ENCODE measurements around the gene AMDHD1. TPM values are rescaled to one million over a fixed set of nuclear protein-coding genes. Genes with fewer than 3 reads are reported as not detected.
"Not testable (repeated sequence)": the region's sequence is repeated elsewhere in the genome, so short reads cannot be mapped to it uniquely, and the experiment has no call there.

The AMDHD1 gene
- total RNA-seq, 1 donor from 2014 or later, result 0.21 TPM

- no peaks in the 10 kb centered on the region for H3K4me1 Mint-ChIP-seq
- intact Hi-C loops (cut with micrococcal nuclease), result loop anchor here (10.0 kb wide), 1 partner anchor 265 kb away; no protein-coding TSS in a partner anchor
- no peaks in the 10 kb centered on the region for H3K36me3 Mint-ChIP-seq (ENCODE audit: low read depth)
- peaks cover 32% of the 10 kb centered on the region for H3K27me3 Mint-ChIP-seq
- H3K9me3 Mint-ChIP-seq, result no peaks in the 10 kb centered on the region
- no peak overlapping the region for H3K27ac Mint-ChIP-seq
- DNase-seq, result no peak
- no peak overlapping the region for H3K4me3 Mint-ChIP-seq
Measured at GRCh38 chr12:95949477-95950206, 6.5 kb downstream of the AMDHD1 start.

GRCh38 chr12:95951515-95951914 is 8.4 kb downstream of the AMDHD1 start:
- Mint-ChIP-seq H3K36me3 (ENCODE audit: low read depth) (no peaks in the 10 kb centered on the region), H3K4me3 (no peak overlapping the region), H3K27me3 (peaks cover 26% of the 10 kb centered on the region), H3K27ac (no peak overlapping the region), H3K9me3 (no peaks in the 10 kb centered on the region), H3K4me1 (no peaks in the 10 kb centered on the region)
- intact Hi-C loops (cut with micrococcal nuclease), result no loop called here
- no peak for DNase-seq

- no peak overlapping the region for H3K4me3 Mint-ChIP-seq
- H3K36me3 Mint-ChIP-seq (ENCODE audit: low read depth), result no peaks in the 10 kb centered on the region
- no peaks in the 10 kb centered on the region for H3K9me3 Mint-ChIP-seq
- H3K4me1 Mint-ChIP-seq, result no peaks in the 10 kb centered on the region
- peaks cover 26% of the 10 kb centered on the region for H3K27me3 Mint-ChIP-seq
- intact Hi-C loops (cut with micrococcal nuclease), result no loop called here
- no peak overlapping the region for H3K27ac Mint-ChIP-seq
- no peak for DNase-seq
Measured at GRCh38 chr12:95953000-95953399, 9.9 kb downstream of the AMDHD1 start.

- Mint-ChIP-seq H3K4me3 (no peak overlapping the region), H3K27me3 (peaks cover 20% of the 10 kb centered on the region), H3K36me3 (ENCODE audit: low read depth) (no peaks in the 10 kb centered on the region), H3K4me1 (no peaks in the 10 kb centered on the region), H3K9me3 (no peaks in the 10 kb centered on the region), H3K27ac (no peak overlapping the region)
- intact Hi-C loops (cut with micrococcal nuclease), result no loop called here
- DNase-seq, result no peak
Measured at GRCh38 chr12:95955549-95956159, 12.5 kb downstream of the AMDHD1 start.

GRCh38 chr12:95956557-95957145 is 13.5 kb downstream of the AMDHD1 start:
- H3K36me3 Mint-ChIP-seq (ENCODE audit: low read depth), result no peaks in the 10 kb centered on the region
- H3K9me3 Mint-ChIP-seq, result no peaks in the 10 kb centered on the region

GRCh38 chr12:95959107-95959506 is 16.0 kb downstream of the AMDHD1 start:
- DNase-seq, result no peak
- intact Hi-C loops (cut with micrococcal nuclease), result no loop called here
- Mint-ChIP-seq H3K27me3 (peaks cover under 1% of the 10 kb centered on the region), H3K27ac (no peak overlapping the region), H3K4me3 (no peak overlapping the region), H3K9me3 (no peaks in the 10 kb centered on the region), H3K4me1 (no peaks in the 10 kb centered on the region), H3K36me3 (ENCODE audit: low read depth) (no peaks in the 10 kb centered on the region)

More at GRCh38 chr12:95956557-95957145, 13.5 kb downstream of the AMDHD1 start:
- Mint-ChIP-seq H3K27me3 (peaks cover 12% of the 10 kb centered on the region), H3K4me1 (no peaks in the 10 kb centered on the region), H3K27ac (no peak overlapping the region), H3K4me3 (no peak overlapping the region)
- no peak for DNase-seq
- intact Hi-C loops (cut with micrococcal nuclease), result no loop called here

- DNase-seq, result no peak
- no peak overlapping the region for H3K27ac Mint-ChIP-seq
- no peaks in the 10 kb centered on the region for H3K36me3 Mint-ChIP-seq (ENCODE audit: low read depth)
- H3K4me1 Mint-ChIP-seq, result no peaks in the 10 kb centered on the region
- H3K4me3 Mint-ChIP-seq, result no peak overlapping the region
- H3K27me3 Mint-ChIP-seq, result no peaks in the 10 kb centered on the region
- H3K9me3 Mint-ChIP-seq, result no peaks in the 10 kb centered on the region
- intact Hi-C loops (cut with micrococcal nuclease), result no loop called here
Measured at GRCh38 chr12:95960241-95960640, 17.1 kb downstream of the AMDHD1 start.

- intact Hi-C loops (cut with micrococcal nuclease), result no loop called here
- Mint-ChIP-seq H3K4me3 (no peak overlapping the region), H3K9me3 (no peaks in the 10 kb centered on the region), H3K27me3 (no peaks in the 10 kb centered on the region), H3K27ac (no peak overlapping the region), H3K4me1 (no peaks in the 10 kb centered on the region), H3K36me3 (ENCODE audit: low read depth) (no peaks in the 10 kb centered on the region)
- DNase-seq, result no peak
Measured at GRCh38 chr12:95962222-95962621, 19.1 kb downstream of the AMDHD1 start.

GRCh38 chr12:95963096-95963495 is 20.0 kb downstream of the AMDHD1 start:
- Mint-ChIP-seq H3K36me3 (ENCODE audit: low read depth) (no peaks in the 10 kb centered on the region), H3K4me3 (no peak overlapping the region)
- no peak for DNase-seq

GRCh38 chr12:95966287-95966870 is 23.2 kb downstream of the AMDHD1 start:
- Mint-ChIP-seq H3K9me3 (no peaks in the 10 kb centered on the region), H3K27me3 (no peaks in the 10 kb centered on the region), H3K36me3 (ENCODE audit: low read depth) (no peaks in the 10 kb centered on the region), H3K4me3 (no peak overlapping the region), H3K4me1 (no peaks in the 10 kb centered on the region), H3K27ac (no peak overlapping the region)
- intact Hi-C loops (cut with micrococcal nuclease), result no loop called here
- no peak for DNase-seq

More at GRCh38 chr12:95963096-95963495, 20.0 kb downstream of the AMDHD1 start:
- intact Hi-C loops (cut with micrococcal nuclease), result no loop called here
- no peaks in the 10 kb centered on the region for H3K4me1 Mint-ChIP-seq
- H3K27me3 Mint-ChIP-seq, result no peaks in the 10 kb centered on the region
- no peaks in the 10 kb centered on the region for H3K9me3 Mint-ChIP-seq
- no peak overlapping the region for H3K27ac Mint-ChIP-seq

GRCh38 chr12:95967301-95967700 is 24.2 kb downstream of the AMDHD1 start:
- Mint-ChIP-seq H3K9me3 (no peaks in the 10 kb centered on the region), H3K27ac (no peak overlapping the region), H3K36me3 (ENCODE audit: low read depth) (no peaks in the 10 kb centered on the region), H3K4me3 (no peak overlapping the region), H3K4me1 (no peaks in the 10 kb centered on the region), H3K27me3 (no peaks in the 10 kb centered on the region)
- intact Hi-C loops (cut with micrococcal nuclease), result no loop called here
- no peak for DNase-seq

GRCh38 chr12:95969116-95969515 is 26.0 kb downstream of the AMDHD1 start:
- H3K4me1 Mint-ChIP-seq; DNase-seq; H3K4me3 Mint-ChIP-seq; H3K27me3 Mint-ChIP-seq; H3K27ac Mint-ChIP-seq; H3K9me3 Mint-ChIP-seq; H3K36me3 Mint-ChIP-seq (ENCODE audit: low read depth); intact Hi-C loops (cut with micrococcal nuclease): not testable (repeated sequence)

GRCh38 chr12:95970905-95971304 is 27.8 kb downstream of the AMDHD1 start:
- Mint-ChIP-seq H3K9me3 (no peaks in the 10 kb centered on the region), H3K36me3 (ENCODE audit: low read depth) (no peaks in the 10 kb centered on the region), H3K27me3 (no peaks in the 10 kb centered on the region), H3K27ac (no peak overlapping the region), H3K4me1 (no peaks in the 10 kb centered on the region), H3K4me3 (no peak overlapping the region)
- no peak for DNase-seq
- intact Hi-C loops (cut with micrococcal nuclease), result no loop called here

GRCh38 chr12:95972832-95973456 is 29.8 kb downstream of the AMDHD1 start:
- Mint-ChIP-seq H3K36me3 (ENCODE audit: low read depth) (no peaks in the 10 kb centered on the region), H3K4me3 (no peak overlapping the region), H3K27me3 (peaks cover under 1% of the 10 kb centered on the region), H3K9me3 (no peaks in the 10 kb centered on the region), H3K4me1 (no peaks in the 10 kb centered on the region), H3K27ac (no peak overlapping the region)
- DNase-seq, result no peak
- intact Hi-C loops (cut with micrococcal nuclease), result no loop called here

All from activated CD4-positive, alpha-beta T cell treated with anti-CD3 and anti-CD28 coated beads, Interleukin-2, amount 10 ng/mL, durations not matched to agents 24 days and 14 days (primary cell).